ENCODE measurements around the gene CFAP298. TPM values are rescaled to one million over a fixed set of nuclear protein-coding genes. Genes with fewer than 3 reads are reported as not detected.
"Not testable (repeated sequence)": the region's sequence is repeated elsewhere in the genome, so short reads cannot be mapped to it uniquely, and the experiment has no call there.

The CFAP298 gene
- 10 to 100 TPM; 58.7 to 74.7 (median 63.7) TPM for total RNA-seq

GRCh38 chr21:32612075-32612998 is at the start of gene CFAP298:
CFAP298 (minus strand) TSS chr21:32612377; CDS start chr21:32612243, 134 bp downstream.
- Mint-ChIP-seq H3K4me3 (peak within 1 kb of the TSS; percentile 98), H3K27me3 (ENCODE audit: low read depth) (no peaks in the 10 kb centered on the region), H3K9me3 (no peaks in the 10 kb centered on the region), H3K36me3 (ENCODE audit: insufficient read depth) (peaks cover 8% of the 10 kb centered on the region), H3K4me1 (ENCODE audit: low read depth) (peaks cover 18% of the 10 kb centered on the region)
- ATAC-seq (peak; percentile 89 to 92), DNase-seq (peak; percentile 76)

GRCh38 chr21:32661026-32661782 is 49.0 kb upstream of the CFAP298 start:
- not testable (repeated sequence) for DNase-seq; H3K4me3 Mint-ChIP-seq; ATAC-seq; H3K27me3 Mint-ChIP-seq (ENCODE audit: low read depth); H3K4me1 Mint-ChIP-seq (ENCODE audit: low read depth)
- Mint-ChIP-seq H3K9me3 (peaks cover 16% of the 10 kb centered on the region), H3K36me3 (ENCODE audit: insufficient read depth) (peaks cover 52% of the 10 kb centered on the region)

- ATAC-seq (no peak), DNase-seq (no peak)
- no peaks in the 10 kb centered on the region for H3K27me3 Mint-ChIP-seq (ENCODE audit: low read depth)
- H3K4me3 Mint-ChIP-seq, result no peak overlapping the region
- no peaks in the 10 kb centered on the region for H3K9me3 Mint-ChIP-seq
- peaks cover 33% of the 10 kb centered on the region for H3K36me3 Mint-ChIP-seq (ENCODE audit: insufficient read depth)
- no peaks in the 10 kb centered on the region for H3K4me1 Mint-ChIP-seq (ENCODE audit: low read depth)
These were observed 46.3 kb upstream of the CFAP298 start for GRCh38 chr21:32658524-32658923.

- H3K4me3 Mint-ChIP-seq, result no peak overlapping the region
- peaks cover 27% of the 10 kb centered on the region for H3K36me3 Mint-ChIP-seq (ENCODE audit: insufficient read depth)
- DNase-seq (no peak), ATAC-seq (peak; percentile 63 to 70)
- no peaks in the 10 kb centered on the region for H3K9me3 Mint-ChIP-seq
- no peaks in the 10 kb centered on the region for H3K27me3 Mint-ChIP-seq (ENCODE audit: low read depth)
- peaks cover 3% of the 10 kb centered on the region for H3K4me1 Mint-ChIP-seq (ENCODE audit: low read depth)
These were observed 41.2 kb upstream of the CFAP298 start for GRCh38 chr21:32653326-32653901.

GRCh38 chr21:32648165-32648564 is 36.0 kb upstream of the CFAP298 start:
- H3K27me3 Mint-ChIP-seq (ENCODE audit: low read depth), result no peaks in the 10 kb centered on the region
- peaks cover 25% of the 10 kb centered on the region for H3K36me3 Mint-ChIP-seq (ENCODE audit: insufficient read depth)
- no peak overlapping the region for H3K4me3 Mint-ChIP-seq
- no peaks in the 10 kb centered on the region for H3K9me3 Mint-ChIP-seq
- DNase-seq (no peak), ATAC-seq (no peak)
- H3K4me1 Mint-ChIP-seq (ENCODE audit: low read depth), result peaks cover 3% of the 10 kb centered on the region

- Mint-ChIP-seq H3K9me3 (no peaks in the 10 kb centered on the region), H3K4me3 (no peak overlapping the region), H3K36me3 (ENCODE audit: insufficient read depth) (peaks cover 29% of the 10 kb centered on the region), H3K4me1 (ENCODE audit: low read depth) (no peaks in the 10 kb centered on the region), H3K27me3 (ENCODE audit: low read depth) (no peaks in the 10 kb centered on the region)
- no peak for DNase-seq
- ATAC-seq, result no peak
These were observed 33.3 kb upstream of the CFAP298 start for GRCh38 chr21:32645261-32646182.

- H3K27me3 Mint-ChIP-seq (ENCODE audit: low read depth), result no peaks in the 10 kb centered on the region
- H3K4me3 Mint-ChIP-seq, result no peak overlapping the region
- ATAC-seq (no peak), DNase-seq (no peak)
- H3K36me3 Mint-ChIP-seq (ENCODE audit: insufficient read depth), result peaks cover 37% of the 10 kb centered on the region
- no peaks in the 10 kb centered on the region for H3K9me3 Mint-ChIP-seq
- no peaks in the 10 kb centered on the region for H3K4me1 Mint-ChIP-seq (ENCODE audit: low read depth)
These were observed 29.8 kb upstream of the CFAP298 start for GRCh38 chr21:32641710-32642698.

GRCh38 chr21:32626621-32627196 is 14.5 kb upstream of the CFAP298 start:
- Mint-ChIP-seq H3K27me3 (ENCODE audit: low read depth) (no peaks in the 10 kb centered on the region), H3K9me3 (peaks cover 4% of the 10 kb centered on the region), H3K36me3 (ENCODE audit: insufficient read depth) (peaks cover 12% of the 10 kb centered on the region), H3K4me3 (no peak overlapping the region), H3K4me1 (ENCODE audit: low read depth) (peaks cover 3% of the 10 kb centered on the region)
- ATAC-seq (no peak), DNase-seq (no peak)

GRCh38 chr21:32618218-32618617 is 6.0 kb upstream of the CFAP298 start:
- not testable (repeated sequence) for H3K9me3 Mint-ChIP-seq; ATAC-seq; H3K36me3 Mint-ChIP-seq (ENCODE audit: insufficient read depth); H3K4me3 Mint-ChIP-seq; H3K4me1 Mint-ChIP-seq (ENCODE audit: low read depth); DNase-seq
- peaks cover 18% of the 10 kb centered on the region for H3K27me3 Mint-ChIP-seq (ENCODE audit: low read depth)

GRCh38 chr21:32613436-32614043 is 1.4 kb upstream of the CFAP298 start:
- Mint-ChIP-seq H3K4me1 (ENCODE audit: low read depth) (peaks cover 18% of the 10 kb centered on the region), H3K4me3 (peak overlapping the region; percentile 98), H3K27me3 (ENCODE audit: low read depth) (peaks cover 4% of the 10 kb centered on the region), H3K36me3 (ENCODE audit: insufficient read depth) (peaks cover 8% of the 10 kb centered on the region), H3K9me3 (no peaks in the 10 kb centered on the region)
- ATAC-seq, result no peak
- DNase-seq, result no peak

- H3K9me3 Mint-ChIP-seq, result no peaks in the 10 kb centered on the region
- peaks cover 8% of the 10 kb centered on the region for H3K36me3 Mint-ChIP-seq (ENCODE audit: insufficient read depth)
- H3K4me3 Mint-ChIP-seq, result peak overlapping the region; percentile 98
- no peak for DNase-seq
- H3K4me1 Mint-ChIP-seq (ENCODE audit: low read depth), result peaks cover 18% of the 10 kb centered on the region
- peaks cover 1% of the 10 kb centered on the region for H3K27me3 Mint-ChIP-seq (ENCODE audit: low read depth)
- ATAC-seq, result peak; percentile 8 to 9
These were observed 791 bp upstream of the CFAP298 start for GRCh38 chr21:32612999-32613337.

GRCh38 chr21:32611471-32611997 is 643 bp downstream of the CFAP298 start:
- H3K36me3 Mint-ChIP-seq (ENCODE audit: insufficient read depth), result peaks cover 13% of the 10 kb centered on the region
- H3K27me3 Mint-ChIP-seq (ENCODE audit: low read depth), result no peaks in the 10 kb centered on the region
- DNase-seq, result peak; percentile 12

More at GRCh38 chr21:32611471-32611997, 643 bp downstream of the CFAP298 start:
- ATAC-seq, result peak; percentile 16 to 19
- peak overlapping the region; percentile 98 for H3K4me3 Mint-ChIP-seq
- no peaks in the 10 kb centered on the region for H3K9me3 Mint-ChIP-seq
- H3K4me1 Mint-ChIP-seq (ENCODE audit: low read depth), result peaks cover 18% of the 10 kb centered on the region

Measured in activated T-cell treated with anti-CD3 and anti-CD28 coated beads, Interleukin-2, amount 50 U/mL, for 4 hours (primary cell).